Progenitor cell of endocrine pancreas (in vitro differentiated cells): ENCODE results near the gene EWSR1. TPM values are rescaled to one million over a fixed set of nuclear protein-coding genes. Genes with fewer than 3 reads are reported as not detected.

Experiments used
- DNase-seq: peaks from one replicate; pipeline ENCODE4 v3.0.0; 2021; ENCODE audit warnings: low spot score; ENCODE audit not compliant: unreplicated experiment
- H3K27ac Mint-ChIP-seq: 2 replicates; pipeline ENCODE4 v1.8.0; 2021; ENCODE audit warnings: mild to moderate bottlenecking, moderate library complexity, mixed read lengths
- H3K27me3 Mint-ChIP-seq: 2 replicates; pipeline ENCODE4 v1.8.0; 2021; ENCODE audit warnings: mixed read lengths
- H3K36me3 Mint-ChIP-seq: 2 replicates; pipeline ENCODE4 v1.8.0; 2022; ENCODE audit warnings: mixed read lengths; ENCODE audit not compliant: insufficient read depth
- H3K4me1 Mint-ChIP-seq: 2 replicates; pipeline ENCODE4 v1.8.0; 2021; ENCODE audit warnings: low read depth, mixed read lengths
- H3K4me3 Mint-ChIP-seq: 2 replicates; pipeline ENCODE4 v1.8.0; 2021; ENCODE audit warnings: low read depth, mild to moderate bottlenecking, moderate library complexity, mixed read lengths
- H3K9me3 Mint-ChIP-seq: 2 replicates; pipeline ENCODE4 v1.8.0; 2021; ENCODE audit warnings: low read depth, mixed read lengths
- CTCF ChIP-seq: fragments of 200-600 bp; sonication (generic); IDR thresholded peaks from one replicate; pipeline ENCODE4 v1.5.0; 2021; ENCODE audit warnings: antibody characterized with exemption, mild to moderate bottlenecking; ENCODE audit not compliant: unreplicated experiment
- total RNA-seq: library from RNA; stranded (reverse); gene quantifications from 2 replicates; pipeline ENCODE4 v1.2.1, GENCODE V29; 2021

The EWSR1 gene
- total RNA-seq, 1 donor from 2014 or later = 442 TPM

- Mint-ChIP-seq H3K9me3 (no peaks in the 10 kb centered on the region), H3K4me1 (no peaks in the 10 kb centered on the region)
- DNase-seq = no peak
These were observed 13.8 kb upstream of the EWSR1 start for GRCh38 chr22:29254286-29254660.

GRCh38 chr22:29255064-29255621 is 12.9 kb upstream of the EWSR1 start:
- Mint-ChIP-seq H3K4me1 (no peaks in the 10 kb centered on the region), H3K36me3 (no peaks in the 10 kb centered on the region), H3K27me3 (no peaks in the 10 kb centered on the region), H3K4me3 (no peak overlapping the region), H3K27ac (no peak overlapping the region), H3K9me3 (no peaks in the 10 kb centered on the region)
- no peak for TF ChIP-seq CTCF
- no peak for DNase-seq

More at GRCh38 chr22:29254286-29254660, 13.8 kb upstream of the EWSR1 start:
- Mint-ChIP-seq H3K27ac (no peak overlapping the region), H3K4me3 (no peak overlapping the region), H3K36me3 (no peaks in the 10 kb centered on the region), H3K27me3 (no peaks in the 10 kb centered on the region)
- no peak for TF ChIP-seq CTCF

- Mint-ChIP-seq H3K27me3 (no peaks in the 10 kb centered on the region), H3K4me1 (no peaks in the 10 kb centered on the region), H3K36me3 (no peaks in the 10 kb centered on the region), H3K4me3 (no peak overlapping the region), H3K27ac (no peak overlapping the region), H3K9me3 (no peaks in the 10 kb centered on the region)
- no peak for TF ChIP-seq CTCF
- DNase-seq = no peak
These were observed 11.3 kb upstream of the EWSR1 start for GRCh38 chr22:29256606-29257325.

GRCh38 chr22:29257751-29258181 is 10.3 kb upstream of the EWSR1 start:
- TF ChIP-seq CTCF = no peak
- no peak overlapping the region for H3K27ac Mint-ChIP-seq
- DNase-seq = no peak
- no peaks in the 10 kb centered on the region for H3K9me3 Mint-ChIP-seq
- H3K36me3 Mint-ChIP-seq = peaks cover 2% of the 10 kb centered on the region
- no peak overlapping the region for H3K4me3 Mint-ChIP-seq
- H3K4me1 Mint-ChIP-seq = no peaks in the 10 kb centered on the region
- no peaks in the 10 kb centered on the region for H3K27me3 Mint-ChIP-seq

GRCh38 chr22:29258407-29259252 is 9.4 kb upstream of the EWSR1 start:
- DNase-seq = no peak
- peaks cover 2% of the 10 kb centered on the region for H3K36me3 Mint-ChIP-seq
- H3K4me3 Mint-ChIP-seq = no peak overlapping the region
- no peak for TF ChIP-seq CTCF
- no peaks in the 10 kb centered on the region for H3K9me3 Mint-ChIP-seq
- no peak overlapping the region for H3K27ac Mint-ChIP-seq
- no peaks in the 10 kb centered on the region for H3K4me1 Mint-ChIP-seq
- no peaks in the 10 kb centered on the region for H3K27me3 Mint-ChIP-seq
